ENCODE measurements around the gene FGFR3.

Gene FGFR3

GRCh38 chr4:1786544-1787362 is 6.3 kb upstream of the FGFR3 start:
- Histone ChIP-seq H3K9me3 (replicated peaks; ENCODE audit: insufficient read depth, low read length) (no peaks in the 10 kb centered on the region), H3K27ac (ENCODE audit: low read length) (no peak overlapping the region), H3K27me3 (replicated peaks; ENCODE audit: insufficient read depth, low read length) (peaks cover 91% of the 10 kb centered on the region), H3K79me2 (ENCODE audit: low read length) (no peaks in the 10 kb centered on the region), H4K20me1 (ENCODE audit: insufficient read depth, low read length) (no peaks in the 10 kb centered on the region), H2AFZ (ENCODE audit: low read length) (no peak overlapping the region), H3F3A (ENCODE audit: insufficient read depth, low read length) (no peaks in the 10 kb centered on the region), H3K4me3 (ENCODE audit: low read length) (no peak overlapping the region), H3K4me2 (ENCODE audit: low read depth, low read length) (no peak overlapping the region), H3K9me2 (replicated peaks; ENCODE audit: insufficient read depth, low read length) (no peaks in the 10 kb centered on the region), H3K36me3 (replicated peaks; ENCODE audit: insufficient read depth, low read length) (no peaks in the 10 kb centered on the region), H3K9ac (ENCODE audit: low read length) (no peak overlapping the region), H3K4me1 (ENCODE audit: low read length) (no peaks in the 10 kb centered on the region)
- TF ChIP-seq EZH2 (optimal IDR thresholded peaks at IDR 0.05; ENCODE audit: low read depth, low read length) (no peak), CTCF (IDR thresholded peaks at IDR 0.05; ENCODE audit: low read length) (no peak), EZH2phosphoT487 (IDR thresholded peaks at IDR 0.05; ENCODE audit: low read length) (no peak)
- DNase-seq = no peak

GRCh38 chr4:1787411-1788077 is 5.5 kb upstream of the FGFR3 start:
- Histone ChIP-seq H3K36me3 (replicated peaks; ENCODE audit: insufficient read depth, low read length) (no peaks in the 10 kb centered on the region), H3K27me3 (replicated peaks; ENCODE audit: insufficient read depth, low read length) (peaks cover 91% of the 10 kb centered on the region), H3K27ac (ENCODE audit: low read length) (no peak overlapping the region), H3K9me3 (replicated peaks; ENCODE audit: insufficient read depth, low read length) (no peaks in the 10 kb centered on the region), H3K4me1 (ENCODE audit: low read length) (no peaks in the 10 kb centered on the region), H2AFZ (ENCODE audit: low read length) (no peak overlapping the region), H3K9me2 (replicated peaks; ENCODE audit: insufficient read depth, low read length) (no peaks in the 10 kb centered on the region), H3K9ac (ENCODE audit: low read length) (no peak overlapping the region), H3K4me3 (ENCODE audit: low read length) (no peak overlapping the region), H3K79me2 (ENCODE audit: low read length) (no peaks in the 10 kb centered on the region), H3F3A (ENCODE audit: insufficient read depth, low read length) (no peaks in the 10 kb centered on the region), H4K20me1 (ENCODE audit: insufficient read depth, low read length) (no peaks in the 10 kb centered on the region), H3K4me2 (ENCODE audit: low read depth, low read length) (no peak overlapping the region)
- DNase-seq = no peak
- no peak for TF ChIP-seq CTCF (IDR thresholded peaks at IDR 0.05; ENCODE audit: low read length)

GRCh38 chr4:1788254-1788973 is 4.7 kb upstream of the FGFR3 start:
- H3K9ac ChIP-seq (ENCODE audit: low read length) = no peak overlapping the region
- H3K79me2 ChIP-seq (ENCODE audit: low read length) = no peaks in the 10 kb centered on the region
- H3K27ac ChIP-seq (ENCODE audit: low read length) = no peak overlapping the region
- H3K4me3 ChIP-seq (ENCODE audit: low read length) = no peak overlapping the region
- peaks cover 89% of the 10 kb centered on the region for H3K27me3 ChIP-seq (replicated peaks; ENCODE audit: insufficient read depth, low read length)
- no peaks in the 10 kb centered on the region for H3K9me3 ChIP-seq (replicated peaks; ENCODE audit: insufficient read depth, low read length)
- H3F3A ChIP-seq (ENCODE audit: insufficient read depth, low read length) = no peaks in the 10 kb centered on the region
- H3K9me2 ChIP-seq (replicated peaks; ENCODE audit: insufficient read depth, low read length) = no peaks in the 10 kb centered on the region
- no peaks in the 10 kb centered on the region for H3K36me3 ChIP-seq (replicated peaks; ENCODE audit: insufficient read depth, low read length)
- H3K4me1 ChIP-seq (ENCODE audit: low read length) = no peaks in the 10 kb centered on the region
- no peaks in the 10 kb centered on the region for H4K20me1 ChIP-seq (ENCODE audit: insufficient read depth, low read length)
- no peak overlapping the region for H3K4me2 ChIP-seq (ENCODE audit: low read depth, low read length)
- TF ChIP-seq EZH2 (optimal IDR thresholded peaks at IDR 0.05; ENCODE audit: low read depth, low read length) (no peak), CTCF (IDR thresholded peaks at IDR 0.05; ENCODE audit: low read length) (no peak), EZH2phosphoT487 (IDR thresholded peaks at IDR 0.05; ENCODE audit: low read length) (no peak)
- no peak overlapping the region for H2AFZ ChIP-seq (ENCODE audit: low read length)
- DNase-seq = no peak
